Activated gamma-delta T cell treated with anti-CD3 and anti-CD28 coated beads, Interleukin-2, amount 50 U/mL, for 16 hours (primary cell): Measurements from ENCODE around the gene AFAP1L1.

ENCODE experiments used
- DNase-seq: peaks from one replicate; pipeline ENCODE4 v3.0.0-alpha.2; 2020; ENCODE audit warnings: low read depth

Gene AFAP1L1

DNA sequence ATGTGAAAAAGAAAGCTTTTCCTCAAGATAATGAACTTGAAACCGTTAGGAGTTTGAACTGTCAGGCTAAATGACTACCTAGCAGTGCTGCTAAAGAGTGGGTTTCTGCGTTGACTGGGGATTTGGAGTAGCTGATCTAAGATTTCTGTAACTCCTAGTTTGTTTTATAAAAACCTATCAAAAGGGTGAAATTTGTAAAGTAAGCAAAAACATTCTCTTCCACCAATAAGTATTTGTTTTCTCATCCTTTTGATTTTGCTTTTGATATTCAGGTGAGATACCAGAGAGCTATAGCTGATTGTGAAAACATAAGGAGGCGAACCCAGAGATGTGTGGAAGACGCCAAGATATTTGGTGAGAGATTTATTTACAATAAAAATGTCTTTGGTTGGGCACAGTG is 77.7 kb downstream of the AFAP1L1 start:
- DNase-seq, result no peak

DNA sequence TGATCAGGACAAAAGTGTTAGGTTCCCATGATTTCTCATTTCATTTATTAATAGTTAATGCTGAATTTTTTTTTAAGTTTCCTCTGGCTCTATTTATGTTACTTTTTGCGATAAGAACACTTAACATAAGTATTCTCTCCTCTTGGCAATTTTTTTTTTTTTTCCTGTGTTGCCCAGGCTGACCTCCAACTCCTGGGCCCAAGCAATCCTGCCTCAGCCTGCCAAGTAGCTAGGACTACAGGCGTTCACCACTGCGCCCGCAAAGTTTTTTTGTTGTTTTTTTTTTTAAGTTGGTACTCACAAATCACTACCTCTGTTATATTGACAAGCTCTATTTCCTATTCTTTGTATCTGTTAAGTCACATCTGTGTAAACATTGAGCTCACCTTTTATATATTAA is 80.5 kb downstream of the AFAP1L1 start:
- no peak for DNase-seq

DNA sequence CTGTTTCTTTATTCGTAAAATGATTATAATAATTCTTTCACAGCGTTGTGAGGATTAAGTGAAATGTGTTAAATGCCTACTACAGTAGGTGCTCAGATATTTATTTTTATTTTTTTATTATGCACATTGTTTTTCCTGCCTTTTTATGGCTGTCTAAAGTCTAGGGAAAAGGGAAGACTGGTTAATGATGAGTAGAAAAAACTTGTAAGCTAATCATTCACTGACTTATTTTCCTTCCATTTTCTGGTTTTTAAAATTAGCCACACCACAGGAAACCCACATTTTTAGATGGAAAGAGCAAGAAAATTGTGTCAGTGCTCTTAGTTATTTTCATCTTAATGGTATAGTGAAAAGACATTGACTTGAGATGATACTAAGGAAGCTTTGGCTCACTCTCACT is 82.3 kb downstream of the AFAP1L1 start:
- DNase-seq, result no peak

DNA sequence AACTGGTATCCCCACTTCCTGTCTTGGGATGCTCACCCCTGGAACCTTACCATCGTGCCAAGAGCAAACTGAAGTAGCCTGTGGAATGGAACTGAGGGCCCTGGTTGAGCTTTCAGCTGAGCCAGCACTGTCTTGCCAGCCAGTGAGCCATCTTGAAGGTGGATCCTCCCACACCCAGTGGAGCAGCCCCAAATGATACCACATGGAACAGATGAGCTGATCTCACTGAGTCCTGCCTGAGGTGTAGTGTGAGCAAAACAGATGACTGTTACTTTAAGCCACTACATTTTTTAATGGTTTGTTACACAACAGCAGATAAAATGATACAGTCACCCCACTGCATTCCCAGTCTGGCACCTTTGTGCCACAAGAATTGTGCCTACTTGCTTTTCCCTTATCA is 84.0 kb downstream of the AFAP1L1 start:
- no peak for DNase-seq

DNA sequence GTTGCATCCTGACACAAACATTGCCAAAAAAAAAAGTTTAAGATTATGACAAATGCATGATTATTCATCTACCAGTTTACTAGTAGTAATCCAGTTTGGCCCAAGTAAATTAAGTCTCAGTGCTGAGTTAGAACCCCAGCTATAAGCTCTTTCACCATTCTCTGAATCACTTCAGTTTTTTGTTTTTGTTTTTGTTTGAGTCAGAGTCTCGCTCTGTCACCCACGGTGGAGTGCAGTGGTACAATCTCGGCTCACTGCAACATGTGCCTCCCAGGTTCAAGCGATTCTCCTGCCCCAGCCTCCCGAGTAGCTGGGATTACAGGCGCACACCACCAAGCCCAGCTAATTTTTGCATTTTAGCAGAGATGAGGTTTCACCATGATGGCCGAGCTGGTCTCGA is 84.7 kb downstream of the AFAP1L1 start:
- DNase-seq, result no peak

DNA sequence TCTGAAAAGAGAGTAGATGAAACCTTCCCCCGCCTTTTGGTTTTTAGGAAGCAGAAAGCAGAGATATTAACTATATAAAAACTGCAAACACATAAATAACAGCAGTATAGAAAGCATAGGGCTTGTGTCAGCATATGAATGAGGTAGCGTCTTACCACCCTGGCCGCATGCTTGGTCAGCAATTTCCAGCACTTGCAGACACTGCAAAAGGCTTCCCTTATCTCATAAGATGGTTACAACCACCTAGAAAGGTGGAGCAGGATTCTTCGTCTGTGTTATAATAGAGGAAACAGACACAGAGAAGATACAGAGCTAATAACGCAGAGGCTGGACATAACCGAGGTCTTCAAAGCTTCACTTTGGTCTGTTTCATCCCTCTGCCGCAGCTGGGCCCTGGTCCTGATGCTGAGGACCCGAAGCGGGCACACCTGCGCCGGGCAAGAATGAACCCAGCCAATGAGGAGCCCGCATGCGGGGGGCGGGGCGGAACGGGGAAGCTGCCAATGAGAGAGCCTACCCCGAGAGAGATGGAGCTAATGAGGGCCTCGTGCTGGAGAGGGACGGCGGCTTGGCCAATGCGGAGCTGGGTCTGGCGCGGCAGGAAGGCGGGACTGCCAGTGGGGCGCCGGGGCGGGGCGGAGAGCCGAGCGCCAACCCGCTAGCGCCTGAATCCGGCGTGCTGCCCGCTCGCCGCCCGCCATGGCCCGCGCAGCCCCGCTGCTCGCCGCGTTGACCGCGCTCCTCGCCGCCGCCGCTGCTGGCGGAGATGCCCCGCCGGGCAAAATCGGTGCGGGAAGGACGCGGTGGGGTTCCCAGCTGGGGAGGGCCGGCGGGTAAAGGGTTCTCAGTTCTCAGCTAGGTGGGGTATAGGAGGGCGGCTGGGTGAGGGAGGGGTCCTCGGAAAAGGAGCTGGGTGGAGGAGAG is 86.0 kb downstream of the AFAP1L1 start, which contains the start of gene PCYOX1L:
Gene PCYOX1L, plus strand, starts transcription at position 677 of the 924 bp plus-strand sequence. Its CDS starts 23 bp downstream, at position 700.
- DNase-seq, result peak; percentile 86

DNA sequence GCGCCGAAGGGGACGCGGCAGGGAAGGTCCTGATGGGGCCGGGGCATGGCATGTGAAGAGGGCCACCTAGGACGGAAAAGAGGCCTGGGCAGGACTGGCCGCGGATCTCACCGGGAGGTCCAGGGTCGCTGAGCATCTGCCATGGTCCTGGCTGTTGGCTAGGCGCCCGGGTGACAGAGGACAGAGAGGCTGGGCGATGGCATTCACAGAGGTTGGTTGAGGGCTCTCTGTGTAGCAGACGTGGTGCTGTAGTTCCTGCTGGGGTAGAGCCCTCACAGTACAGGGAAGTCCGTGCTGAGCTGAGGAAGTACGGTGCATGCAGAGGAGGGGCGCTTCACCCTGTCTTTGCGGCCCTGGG is 86.6 kb downstream of the AFAP1L1 start:
- DNase-seq, result peak; percentile 4

DNA sequence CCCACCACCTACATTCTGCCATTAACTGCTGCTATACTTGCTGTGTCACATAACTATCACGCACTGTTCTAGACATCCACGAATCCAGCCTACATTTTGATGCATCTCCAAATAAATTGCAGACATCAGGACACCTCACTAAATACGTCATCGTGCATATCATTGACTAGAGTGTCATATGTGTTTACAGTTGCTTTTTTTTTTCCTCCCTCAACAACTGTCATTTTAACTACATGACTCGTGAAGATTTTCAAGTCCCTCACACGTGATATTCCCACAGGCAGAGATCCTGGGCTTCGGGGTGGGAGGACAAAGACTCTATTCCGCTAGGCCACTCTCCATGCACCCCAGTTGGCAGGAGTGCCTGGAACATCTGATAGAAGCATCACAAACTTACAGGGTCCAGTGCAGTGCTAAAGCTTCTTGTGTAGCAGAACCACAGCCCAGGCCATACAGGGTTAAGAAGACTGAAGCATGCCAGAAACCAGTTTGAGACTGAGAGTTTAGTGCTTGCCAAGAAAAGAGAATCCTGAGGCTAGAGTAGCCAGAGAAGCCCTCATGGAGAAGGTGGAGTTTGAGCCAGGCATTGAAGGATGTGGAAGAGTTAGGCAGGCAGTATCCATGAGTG is 87.3 kb downstream of the AFAP1L1 start:
- no peak for DNase-seq

DNA sequence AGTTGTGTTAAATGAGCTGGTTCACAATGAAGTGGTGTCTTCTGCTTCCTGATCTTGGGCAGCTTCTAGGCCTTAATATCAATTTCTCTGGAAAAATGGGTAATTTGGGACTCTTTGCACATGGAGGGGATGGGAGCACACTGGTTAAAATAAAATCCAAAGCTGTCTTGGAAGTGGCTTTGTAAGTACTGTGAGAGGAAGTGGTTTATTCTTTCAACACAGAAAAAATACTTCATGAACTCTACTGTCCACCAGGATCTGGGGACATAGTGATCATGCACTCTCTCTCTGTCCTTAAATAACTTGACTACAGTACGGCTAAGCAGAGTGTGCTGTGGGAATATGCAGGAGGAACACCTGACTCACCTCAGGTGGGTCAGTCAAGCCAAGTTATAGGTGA is 88.6 kb downstream of the AFAP1L1 start:
- DNase-seq, result no peak

DNA sequence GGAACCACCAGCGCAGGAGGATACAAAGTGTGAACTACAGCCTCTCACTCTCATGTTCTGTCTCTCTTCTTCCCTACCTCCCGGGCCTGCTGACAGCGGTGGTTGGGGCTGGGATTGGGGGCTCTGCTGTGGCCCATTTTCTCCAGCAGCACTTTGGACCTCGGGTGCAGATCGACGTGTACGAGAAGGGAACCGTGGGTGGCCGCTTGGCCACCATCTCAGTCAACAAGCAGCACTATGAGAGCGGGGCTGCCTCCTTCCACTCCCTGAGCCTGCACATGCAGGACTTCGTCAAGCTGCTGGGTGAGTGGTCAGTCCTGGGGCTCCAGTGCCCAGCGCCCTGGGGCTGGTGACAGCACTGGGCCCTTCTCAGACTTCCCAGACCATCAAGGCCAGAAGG is 90.9 kb downstream of the AFAP1L1 start:
- no peak for DNase-seq

DNA sequence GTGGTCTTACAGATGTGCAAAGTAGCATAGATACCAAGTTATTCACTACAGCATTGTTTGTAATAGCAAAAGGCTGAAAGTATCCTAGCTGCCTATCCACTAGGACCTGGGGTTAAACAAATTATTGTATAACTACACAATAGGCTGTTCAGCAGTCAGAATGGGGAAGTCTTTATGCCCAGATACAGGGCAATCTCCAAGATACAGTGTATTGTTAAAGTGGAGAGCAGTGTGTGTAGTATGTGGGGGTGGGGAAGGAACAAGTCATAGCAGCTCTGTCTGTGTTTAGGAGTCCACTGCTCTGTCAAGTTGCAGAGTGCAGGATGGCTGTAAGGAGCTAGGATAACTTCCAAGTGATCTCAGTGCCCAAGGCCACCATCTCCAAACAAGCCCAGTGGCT is 91.7 kb downstream of the AFAP1L1 start:
- DNase-seq, result no peak

DNA sequence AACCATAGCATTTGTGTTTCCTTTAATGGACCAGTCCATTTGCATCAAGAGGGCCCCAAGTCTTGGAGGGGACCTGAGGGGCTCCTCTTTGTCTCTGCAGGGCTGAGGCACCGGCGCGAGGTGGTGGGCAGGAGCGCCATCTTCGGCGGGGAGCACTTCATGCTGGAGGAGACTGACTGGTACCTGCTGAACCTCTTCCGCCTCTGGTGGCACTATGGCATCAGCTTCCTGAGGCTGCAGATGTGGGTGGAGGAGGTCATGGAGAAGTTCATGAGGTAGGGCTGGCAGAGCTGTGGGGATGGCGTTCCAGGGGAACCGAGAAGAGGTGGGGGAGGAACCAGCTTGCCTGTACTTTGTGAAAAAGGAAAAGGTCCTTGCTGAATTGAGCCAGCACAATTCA is 92.3 kb downstream of the AFAP1L1 start:
- no peak for DNase-seq

DNA sequence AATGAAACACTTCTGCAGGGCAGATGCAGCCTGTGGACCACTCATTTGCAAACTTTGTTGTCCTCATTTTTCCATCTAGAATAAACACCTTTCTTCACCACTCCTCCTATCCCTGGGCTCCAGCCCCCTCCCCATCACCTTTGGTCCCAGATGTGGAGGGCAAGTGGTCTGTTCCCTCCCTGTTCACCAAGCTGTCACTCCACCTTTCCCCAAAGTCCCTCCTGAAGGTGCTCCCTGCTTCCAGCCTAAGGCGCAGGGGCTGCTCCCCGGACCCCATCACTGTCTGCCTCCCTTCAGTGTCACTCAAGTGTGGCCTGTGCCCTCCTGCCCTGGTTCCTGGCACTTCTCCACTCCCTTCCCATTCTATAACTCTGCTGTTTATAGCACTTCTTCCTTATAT is 93.1 kb downstream of the AFAP1L1 start:
- no peak for DNase-seq

DNA sequence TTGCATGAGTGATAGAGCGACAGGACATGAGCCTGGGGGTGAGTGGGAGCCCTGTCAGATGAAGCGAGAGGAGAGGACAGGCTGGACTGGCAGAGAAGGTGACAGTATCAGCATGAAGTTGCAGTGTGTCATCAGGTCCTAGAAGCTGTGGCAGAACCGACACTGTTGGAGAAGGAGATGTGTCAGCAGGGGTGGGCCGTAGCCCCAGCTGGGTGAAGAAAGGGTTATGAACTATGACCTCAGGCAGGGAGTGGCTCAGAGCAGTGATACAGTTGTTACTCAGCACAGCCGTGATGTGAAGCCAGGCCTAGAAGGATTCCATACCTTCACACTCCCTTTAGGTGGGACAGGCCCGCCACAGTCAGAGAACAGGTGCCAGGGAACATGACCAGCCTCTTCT is 93.8 kb downstream of the AFAP1L1 start:
- DNase-seq, result no peak

DNA sequence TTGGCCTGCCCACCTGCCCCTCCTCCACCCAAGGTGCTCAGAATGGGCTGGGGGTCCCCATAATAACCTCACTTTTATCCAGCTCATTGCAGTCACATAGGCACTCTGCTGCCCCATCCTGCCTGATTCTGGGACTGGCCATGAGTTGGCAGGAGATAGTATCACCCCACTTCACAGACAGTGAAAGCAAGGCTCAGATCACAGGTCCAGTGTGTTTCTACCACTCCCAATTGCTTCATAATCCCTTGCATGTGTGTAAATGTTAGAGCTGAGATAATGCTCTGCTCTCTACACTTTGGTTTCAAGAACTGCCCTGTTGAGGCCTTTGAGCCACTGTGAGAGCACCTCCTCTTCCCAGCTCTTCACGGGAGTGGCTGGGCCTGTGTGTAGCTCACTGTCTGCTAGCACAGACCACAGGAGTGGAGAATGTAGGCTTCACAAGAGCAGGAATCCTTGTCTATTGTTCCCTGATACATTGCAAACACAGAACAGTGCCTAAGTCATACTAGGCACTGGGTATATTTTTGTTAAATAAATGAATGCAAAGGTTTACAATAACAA is 94.6 kb downstream of the AFAP1L1 start:
- no peak for DNase-seq

DNA sequence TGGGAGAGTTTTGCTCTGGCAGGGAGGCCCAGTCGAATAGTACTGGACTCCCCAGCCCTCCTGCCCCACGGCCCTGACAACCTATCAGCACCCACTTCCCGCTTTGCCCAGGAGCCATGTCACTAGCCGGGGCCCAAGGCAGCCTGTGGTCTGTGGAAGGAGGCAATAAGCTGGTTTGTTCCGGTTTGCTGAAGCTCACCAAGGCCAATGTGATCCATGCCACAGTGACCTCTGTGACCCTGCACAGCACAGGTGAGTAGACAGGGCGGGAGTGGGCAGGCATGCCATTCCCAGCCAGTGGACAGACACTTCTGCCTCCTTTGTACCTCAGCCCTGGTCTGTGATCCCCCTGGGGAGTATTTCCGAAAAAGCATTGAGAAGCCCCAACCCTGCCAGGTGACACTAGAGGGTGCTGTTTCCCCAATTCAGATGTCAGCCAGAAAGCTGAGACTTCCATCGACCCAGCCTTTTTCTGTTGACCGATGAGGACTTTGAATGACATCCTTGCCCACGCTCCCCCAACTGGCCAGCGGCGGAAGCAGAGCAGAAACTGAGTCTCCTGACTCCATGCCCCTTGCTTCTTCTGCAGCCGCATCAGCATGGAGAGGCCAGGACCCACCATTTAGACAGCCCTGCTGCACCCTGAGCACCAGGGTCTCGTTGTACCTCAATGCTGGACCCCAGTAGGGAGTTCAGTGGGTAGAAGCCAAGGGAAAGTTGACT is 95.8 kb downstream of the AFAP1L1 start:
- peak; percentile 17 for DNase-seq

DNA sequence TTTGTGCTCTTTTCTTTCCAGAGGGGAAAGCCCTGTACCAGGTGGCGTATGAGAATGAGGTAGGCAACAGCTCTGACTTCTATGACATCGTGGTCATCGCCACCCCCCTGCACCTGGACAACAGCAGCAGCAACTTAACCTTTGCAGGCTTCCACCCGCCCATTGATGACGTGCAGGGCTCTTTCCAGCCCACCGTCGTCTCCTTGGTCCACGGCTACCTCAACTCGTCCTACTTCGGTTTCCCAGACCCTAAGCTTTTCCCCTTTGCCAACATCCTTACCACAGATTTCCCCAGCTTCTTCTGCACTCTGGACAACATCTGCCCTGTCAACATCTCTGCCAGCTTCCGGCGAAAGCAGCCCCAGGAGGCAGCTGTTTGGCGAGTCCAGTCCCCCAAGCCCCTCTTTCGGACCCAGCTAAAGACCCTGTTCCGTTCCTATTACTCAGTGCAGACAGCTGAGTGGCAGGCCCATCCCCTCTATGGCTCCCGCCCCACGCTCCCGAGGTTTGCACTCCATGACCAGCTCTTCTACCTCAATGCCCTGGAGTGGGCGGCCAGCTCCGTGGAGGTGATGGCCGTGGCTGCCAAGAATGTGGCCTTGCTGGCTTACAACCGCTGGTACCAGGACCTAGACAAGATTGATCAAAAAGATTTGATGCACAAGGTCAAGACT is 96.5 kb downstream of the AFAP1L1 start:
- no peak for DNase-seq

DNA sequence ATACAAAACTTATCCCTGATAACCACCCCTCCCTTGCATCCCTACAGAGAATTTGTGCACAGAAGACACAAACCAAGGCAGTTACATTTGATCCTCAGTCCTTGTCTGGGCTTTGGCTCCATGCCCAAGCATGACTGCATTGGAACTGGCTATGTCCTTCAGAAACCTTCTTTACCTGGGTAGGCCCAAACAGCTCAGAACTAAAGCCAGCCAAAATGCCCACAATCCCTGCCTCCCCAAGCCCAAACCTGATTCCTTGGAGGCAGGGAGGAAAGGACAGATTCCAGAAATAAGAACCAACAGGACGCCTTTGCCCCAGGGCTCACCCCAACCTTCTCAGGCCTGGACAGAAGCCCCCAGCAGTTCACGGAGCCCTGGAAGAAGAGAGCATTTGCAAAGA is 99.2 kb downstream of the AFAP1L1 start:
- no peak for DNase-seq

DNA sequence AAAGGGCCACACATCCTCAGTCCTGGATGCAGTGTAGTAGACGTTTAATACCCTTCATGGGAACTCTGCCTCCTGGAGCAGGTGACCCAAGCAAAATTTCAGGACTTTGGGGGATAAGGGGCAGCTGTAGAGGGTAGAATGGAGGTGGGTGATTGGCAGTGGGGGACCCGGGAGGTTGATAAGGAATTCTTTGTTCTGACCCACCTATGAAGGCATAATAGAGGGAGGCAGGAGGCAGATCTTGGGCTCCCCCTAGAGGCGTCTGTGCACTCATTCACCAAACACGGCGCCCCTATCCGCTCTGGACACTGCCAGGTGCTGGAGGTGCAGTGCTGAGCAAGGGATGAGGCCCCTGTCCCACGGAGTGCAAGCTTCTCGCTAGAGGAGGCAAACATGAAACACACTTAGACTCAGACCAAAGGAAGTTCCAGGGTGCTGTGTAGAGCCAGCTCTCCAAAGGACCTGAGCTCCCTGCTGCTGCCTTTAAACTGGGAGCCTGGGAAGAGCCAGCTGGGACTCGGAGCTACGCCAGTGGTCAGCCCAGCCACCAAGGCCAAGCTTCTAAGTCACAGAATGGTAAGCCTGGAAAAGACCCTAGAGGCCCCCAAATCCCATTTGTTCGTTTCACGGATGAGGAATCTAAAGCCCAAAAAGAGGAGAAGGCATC is 99.8 kb downstream of the AFAP1L1 start:
- peak; percentile 43 for DNase-seq

DNA sequence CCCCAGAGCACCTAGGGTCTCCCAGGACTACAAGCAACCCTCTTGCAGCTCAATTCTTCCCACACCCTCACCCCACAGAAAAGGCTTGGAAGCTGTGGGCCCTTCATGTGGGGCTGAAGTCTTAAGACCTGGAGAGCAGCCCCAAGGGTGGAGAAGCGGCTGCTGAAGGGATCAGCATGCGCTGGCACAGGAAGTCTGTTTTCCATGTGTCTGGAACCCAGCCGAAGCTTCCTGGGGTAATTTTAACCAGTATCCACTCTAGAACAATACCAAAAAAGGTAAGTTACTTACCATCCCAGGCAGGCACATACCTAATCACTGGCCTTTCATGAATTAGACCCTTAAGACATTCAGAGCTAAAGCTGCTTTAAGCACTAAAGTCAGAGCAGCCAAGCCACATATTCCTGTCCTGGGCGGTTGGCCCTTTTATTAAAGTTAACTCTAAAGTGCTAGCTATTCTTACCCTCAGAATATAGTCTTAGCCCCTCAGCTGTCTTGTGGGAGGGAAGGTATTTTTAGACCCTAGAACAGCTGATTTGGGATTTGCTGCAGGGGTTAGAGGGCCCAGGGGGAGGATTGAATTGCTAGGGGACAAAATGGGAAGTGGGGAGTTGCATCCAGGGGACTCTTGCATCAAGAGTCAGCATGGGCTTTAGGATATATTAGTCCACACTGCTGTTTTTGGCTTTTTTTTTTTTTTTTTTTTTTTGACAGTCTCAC is 100.6 kb downstream of the AFAP1L1 start:
- DNase-seq, result no peak

DNA sequence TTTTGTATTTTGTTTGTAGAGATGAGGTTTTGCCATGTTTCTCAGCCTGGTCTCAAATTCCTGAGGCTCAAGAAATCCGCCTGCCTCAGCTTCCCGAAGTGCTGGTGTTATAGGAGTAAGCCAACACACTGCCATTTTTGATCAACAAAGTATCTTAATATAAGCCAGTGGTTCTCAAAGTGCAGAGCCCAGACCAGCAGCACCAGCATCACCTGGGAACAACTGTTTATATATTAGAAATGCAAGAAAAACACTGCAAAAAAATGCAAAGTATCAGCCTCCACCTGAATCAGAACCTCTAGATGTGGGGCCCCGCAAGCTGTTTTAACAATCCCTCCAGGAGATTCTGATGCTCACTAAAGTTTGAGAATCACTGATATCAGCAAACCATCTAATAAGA is 101.3 kb downstream of the AFAP1L1 start:
- DNase-seq, result no peak
